NCI-H1092 (cell line): ENCODE results near the gene RTP2.
A peak's percentile ranks its signal among the peaks of the same experiment; 100 is the strongest.

ENCODE experiments used
- DNase-seq: peaks from one replicate; lab custom pipeline; 2025; lab: John Stamatoyannopoulos, UW

RTP2 gene, protein sequence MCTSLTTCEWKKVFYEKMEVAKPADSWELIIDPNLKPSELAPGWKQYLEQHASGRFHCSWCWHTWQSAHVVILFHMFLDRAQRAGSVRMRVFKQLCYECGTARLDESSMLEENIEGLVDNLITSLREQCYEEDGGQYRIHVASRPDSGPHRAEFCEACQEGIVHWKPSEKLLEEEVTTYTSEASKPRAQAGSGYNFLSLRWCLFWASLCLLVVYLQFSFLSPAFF

DNA sequence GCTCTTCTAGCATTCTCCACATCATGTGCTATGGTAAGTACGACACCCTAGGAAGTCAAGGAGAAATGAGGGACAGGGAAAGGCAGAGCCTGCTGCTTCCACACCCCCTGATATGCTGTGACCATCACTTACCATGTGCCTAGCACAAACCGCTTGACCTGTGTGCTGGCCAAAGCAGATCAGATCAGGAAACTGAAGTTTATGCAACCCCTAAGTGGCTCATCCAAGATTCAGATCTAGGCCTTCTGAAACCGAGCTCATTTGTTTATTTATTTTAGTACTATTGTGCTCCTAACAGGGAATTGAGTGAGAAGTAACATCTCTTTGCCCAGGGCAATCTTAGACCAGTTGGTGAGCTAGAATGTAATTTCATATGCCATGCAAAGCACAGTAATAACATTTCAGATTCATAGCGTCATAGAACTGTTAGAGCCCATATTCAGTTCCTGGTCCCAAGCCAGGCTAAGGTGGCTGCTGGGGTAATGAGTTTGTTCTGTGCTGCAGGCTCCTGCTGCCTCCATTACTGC lies at the start of gene RTP2:
TSS of gene RTP2 (minus strand) at position 51 of the 527 bp plus-strand sequence. CDS start 429 bp downstream, outside the sequence.
- no peak for DNase-seq

DNA sequence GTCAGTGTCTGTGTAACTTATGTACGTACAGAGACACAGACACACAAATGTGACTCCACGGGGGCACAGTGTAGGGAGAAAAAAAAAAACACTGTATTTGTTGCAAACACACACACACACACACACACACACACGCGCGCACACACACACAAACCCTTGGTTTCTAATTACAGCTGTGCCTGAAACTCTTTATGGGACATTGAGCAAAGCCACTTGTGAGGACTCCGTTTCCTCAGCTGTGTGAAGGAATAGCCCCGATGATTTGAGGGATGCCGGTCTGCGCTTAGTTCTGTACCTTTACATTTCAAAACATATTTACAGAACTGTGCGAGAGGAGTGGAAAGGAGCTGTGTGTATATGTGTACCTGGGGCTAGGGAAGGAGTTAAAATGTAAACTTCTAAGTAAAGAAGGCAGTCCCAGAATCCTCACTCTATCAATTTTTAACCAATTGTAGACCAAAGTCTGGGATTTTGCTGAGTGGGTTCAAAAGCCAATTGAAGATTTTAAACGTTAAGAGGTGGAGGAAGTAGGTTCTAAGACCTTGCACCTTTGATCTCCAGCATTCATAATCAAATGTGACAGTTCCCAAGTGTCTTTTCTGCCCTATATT lies 48.3 kb upstream of the RTP2 start:
- no peak for DNase-seq

DNA sequence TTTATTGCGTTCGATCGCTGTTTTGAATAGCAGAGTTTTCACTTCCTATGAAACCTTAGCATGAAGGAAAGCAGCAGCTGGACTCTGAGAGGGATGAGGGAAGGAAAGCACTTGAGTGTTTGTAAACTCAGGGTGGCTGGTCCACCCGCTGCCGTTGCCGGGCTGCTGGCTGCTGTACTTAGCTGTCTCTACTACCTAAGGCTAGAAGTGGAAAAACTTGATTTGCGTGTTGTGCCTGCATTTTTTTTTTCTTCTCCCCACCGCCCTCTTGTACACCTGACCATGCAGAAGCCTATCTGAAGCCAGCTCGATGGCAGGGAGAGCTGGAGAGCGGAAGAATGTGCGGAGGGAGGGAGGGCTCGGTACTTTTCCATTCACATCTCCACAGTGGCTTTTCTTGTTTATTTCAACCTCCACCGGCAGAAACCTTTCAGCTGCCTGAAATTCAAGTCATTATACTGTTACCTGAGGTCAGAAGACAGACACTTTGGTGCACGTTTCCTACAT lies 47.7 kb upstream of the RTP2 start:
- DNase-seq: no peak

DNA sequence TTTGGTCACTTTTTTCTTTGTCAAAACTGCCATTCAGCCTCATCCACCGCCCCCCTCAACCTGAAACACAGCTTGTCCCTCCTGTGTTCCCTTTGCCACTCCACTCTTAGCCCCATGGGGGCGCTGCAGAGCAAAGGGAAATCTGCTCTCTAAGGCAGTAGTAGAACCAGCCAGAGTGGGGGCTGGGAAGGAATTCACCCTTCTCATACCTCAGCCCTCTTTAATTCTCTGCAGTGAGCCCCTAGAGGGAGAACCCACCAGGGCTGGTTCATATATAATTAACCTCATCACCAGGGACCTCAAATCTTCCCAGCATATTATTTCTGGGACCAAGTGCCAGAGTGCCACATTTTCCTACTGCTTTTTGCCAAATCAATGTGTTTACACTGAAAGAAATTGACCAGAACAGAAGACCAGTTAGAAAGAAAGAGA lies 45.7 kb upstream of the RTP2 start:
- peak; percentile 64 for DNase-seq

DNA sequence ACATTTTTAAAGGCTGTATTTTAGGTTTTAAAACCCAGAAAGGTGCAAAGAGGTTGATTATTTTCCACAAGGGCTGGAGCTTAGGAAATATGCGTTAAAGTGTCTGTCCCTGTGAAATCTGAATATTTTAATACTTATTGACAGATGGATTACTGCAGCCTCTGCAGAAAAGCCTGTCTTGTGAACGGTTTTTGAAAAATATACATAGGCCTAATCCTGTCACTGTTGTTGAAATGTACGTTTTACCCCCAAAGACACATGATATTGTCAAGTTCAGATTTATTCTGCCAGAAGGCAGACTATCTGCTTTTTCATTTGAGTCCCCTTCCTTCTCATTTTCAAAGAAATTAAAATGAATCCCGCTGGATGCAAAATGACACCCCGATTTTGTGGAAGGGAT lies 45.1 kb upstream of the RTP2 start:
- DNase-seq: no peak

DNA sequence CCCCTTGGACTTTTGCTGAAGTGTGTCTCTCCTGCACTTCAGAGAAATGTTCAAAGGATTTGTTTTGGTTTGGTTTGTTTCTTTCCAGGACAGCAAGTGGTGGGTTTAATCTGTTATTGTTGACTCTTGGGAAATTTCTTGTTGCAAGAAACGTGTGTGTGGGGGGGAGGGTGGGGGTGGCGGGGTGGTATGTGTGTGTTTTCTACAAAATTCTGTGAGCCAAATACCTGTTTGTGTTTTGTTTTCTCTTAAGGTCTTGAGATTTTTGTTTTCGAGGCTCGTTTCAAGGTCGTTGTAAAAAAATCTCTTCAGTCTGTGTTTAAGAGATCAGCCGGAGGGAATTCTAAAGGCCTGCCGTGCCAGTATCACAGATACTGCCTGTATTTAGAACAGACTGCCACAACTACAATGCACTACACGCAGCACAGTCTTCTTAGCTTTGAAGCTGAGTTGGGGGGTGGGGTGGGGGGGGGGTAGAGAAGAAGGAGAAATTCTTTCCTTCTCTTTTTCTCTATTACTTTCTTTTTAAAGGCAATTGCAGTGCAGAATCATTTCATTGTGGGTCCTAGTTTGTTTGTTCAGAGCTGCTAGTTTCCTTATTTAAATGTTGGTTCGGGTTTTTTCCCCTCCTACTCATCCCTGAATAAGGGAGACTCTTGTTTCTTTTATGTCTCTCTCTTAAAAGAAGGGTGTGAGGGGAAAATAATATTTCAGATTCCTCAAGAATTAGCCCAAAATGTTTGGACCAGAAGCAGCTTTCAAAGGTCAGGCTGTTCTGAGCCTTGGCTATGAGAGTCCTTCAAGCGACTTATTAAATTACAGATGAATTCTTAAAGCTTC lies 44.3 kb upstream of the RTP2 start:
- DNase-seq: no peak

DNA sequence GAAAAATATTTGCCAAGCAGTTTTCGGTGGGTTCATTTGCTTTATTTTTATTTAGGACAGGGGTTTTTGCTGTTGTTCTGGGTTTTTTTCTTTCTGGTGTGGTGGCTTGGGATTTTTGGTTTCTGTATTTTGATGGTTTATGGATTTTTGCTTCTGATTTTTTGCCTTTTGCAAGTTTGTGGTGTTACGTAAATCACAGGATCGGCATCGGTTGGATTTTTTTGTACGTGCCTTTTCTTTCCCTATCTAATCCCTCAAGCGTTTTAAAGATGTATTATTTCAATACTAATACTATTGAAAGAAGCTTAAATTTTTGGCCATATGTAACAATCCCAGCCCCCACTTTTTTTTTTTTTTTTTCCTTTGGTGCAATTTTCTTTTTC lies 43.7 kb upstream of the RTP2 start:
- DNase-seq: no peak

DNA sequence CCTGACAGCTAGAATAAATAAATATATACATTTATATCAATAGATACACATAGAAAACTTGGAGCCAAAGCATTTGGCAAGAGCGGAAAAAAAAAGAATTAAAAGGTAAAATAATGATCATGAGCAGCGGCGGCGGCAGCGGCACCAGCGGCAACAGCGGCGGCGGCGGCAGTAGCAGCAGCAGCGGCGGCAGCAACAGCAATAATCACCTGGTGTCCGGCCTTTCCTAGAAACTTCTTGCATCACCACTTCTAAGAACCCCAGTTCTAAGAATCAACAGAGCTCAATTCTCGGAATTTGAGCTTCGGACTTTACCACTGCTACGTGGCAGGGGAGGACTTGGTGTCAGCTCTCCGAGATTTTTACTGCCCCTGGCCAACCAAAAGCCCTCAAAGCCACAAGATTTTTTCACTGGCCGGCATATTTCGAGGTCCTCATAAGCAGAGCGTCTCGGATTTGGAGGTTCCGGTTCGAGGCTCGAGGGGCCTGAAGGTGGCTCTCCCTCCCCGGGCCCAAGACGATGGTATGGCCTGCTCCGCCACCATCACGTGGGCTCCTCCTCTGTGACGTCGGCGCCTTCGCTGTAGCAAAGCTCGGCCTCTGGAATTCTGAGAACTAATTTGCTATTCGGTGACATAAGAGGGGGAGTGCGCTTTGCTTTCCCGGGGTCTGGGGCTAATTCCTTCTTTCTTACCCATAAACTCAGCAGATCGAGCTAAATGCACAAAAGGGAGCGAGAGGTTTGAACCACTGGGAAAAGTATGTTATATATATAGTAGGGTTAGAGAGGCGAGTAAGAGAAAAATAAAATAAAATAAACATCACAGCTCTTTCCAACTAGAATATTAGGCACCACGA lies 43.1 kb upstream of the RTP2 start, which contains the start of gene BCL6:
TSS of gene BCL6 (minus strand) at position 268 of the 858 bp plus-strand sequence. CDS start 11,775 bp downstream, outside the sequence.
- peak; percentile 78 for DNase-seq

DNA sequence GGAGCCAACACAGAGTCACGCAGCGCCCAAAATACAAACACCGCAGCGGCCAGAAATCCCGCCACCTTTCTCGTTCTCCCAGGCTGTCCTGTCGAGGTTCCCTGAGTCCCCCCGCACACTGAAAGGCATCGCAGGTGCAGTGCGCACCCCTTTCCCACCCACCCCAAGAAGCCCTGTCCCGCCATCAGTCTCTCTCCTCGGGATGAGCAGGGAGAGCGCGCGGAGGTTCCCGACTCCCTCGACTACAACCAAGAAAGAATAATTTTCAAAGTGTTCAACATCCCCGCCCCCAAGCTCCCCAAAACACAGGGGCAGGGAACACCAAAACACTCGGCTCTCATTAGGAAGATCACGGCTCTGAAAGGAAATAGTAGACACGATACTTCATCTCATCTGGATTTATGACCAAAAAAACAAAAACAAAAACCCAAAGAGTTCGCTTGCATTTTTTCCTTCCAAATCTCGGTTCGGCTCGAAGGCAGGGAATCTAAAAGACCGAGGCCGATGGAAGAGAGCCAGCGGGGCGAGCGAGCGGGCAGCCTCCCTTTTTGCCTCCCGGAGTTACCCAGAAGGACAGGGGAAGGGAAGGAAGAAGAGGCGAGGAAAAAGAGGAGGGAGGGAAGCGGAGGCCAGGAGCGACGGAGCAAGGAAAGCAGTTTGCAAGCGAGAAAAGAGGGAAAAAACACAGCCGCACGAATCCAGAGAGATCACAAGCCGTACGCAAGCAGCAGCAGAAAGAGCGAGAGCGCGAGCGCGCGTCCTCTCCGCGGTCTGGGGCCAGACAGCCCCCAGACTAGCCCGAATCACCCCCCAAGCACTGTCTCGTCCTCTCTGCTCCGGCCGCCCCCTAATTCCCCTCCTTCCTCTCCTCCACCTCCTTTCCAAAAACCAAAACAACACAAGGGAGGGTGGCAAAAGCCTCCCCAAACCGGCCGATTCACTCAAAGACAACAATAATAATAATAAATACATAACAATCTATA lies 42.1 kb upstream of the RTP2 start:
- DNase-seq: no peak

DNA sequence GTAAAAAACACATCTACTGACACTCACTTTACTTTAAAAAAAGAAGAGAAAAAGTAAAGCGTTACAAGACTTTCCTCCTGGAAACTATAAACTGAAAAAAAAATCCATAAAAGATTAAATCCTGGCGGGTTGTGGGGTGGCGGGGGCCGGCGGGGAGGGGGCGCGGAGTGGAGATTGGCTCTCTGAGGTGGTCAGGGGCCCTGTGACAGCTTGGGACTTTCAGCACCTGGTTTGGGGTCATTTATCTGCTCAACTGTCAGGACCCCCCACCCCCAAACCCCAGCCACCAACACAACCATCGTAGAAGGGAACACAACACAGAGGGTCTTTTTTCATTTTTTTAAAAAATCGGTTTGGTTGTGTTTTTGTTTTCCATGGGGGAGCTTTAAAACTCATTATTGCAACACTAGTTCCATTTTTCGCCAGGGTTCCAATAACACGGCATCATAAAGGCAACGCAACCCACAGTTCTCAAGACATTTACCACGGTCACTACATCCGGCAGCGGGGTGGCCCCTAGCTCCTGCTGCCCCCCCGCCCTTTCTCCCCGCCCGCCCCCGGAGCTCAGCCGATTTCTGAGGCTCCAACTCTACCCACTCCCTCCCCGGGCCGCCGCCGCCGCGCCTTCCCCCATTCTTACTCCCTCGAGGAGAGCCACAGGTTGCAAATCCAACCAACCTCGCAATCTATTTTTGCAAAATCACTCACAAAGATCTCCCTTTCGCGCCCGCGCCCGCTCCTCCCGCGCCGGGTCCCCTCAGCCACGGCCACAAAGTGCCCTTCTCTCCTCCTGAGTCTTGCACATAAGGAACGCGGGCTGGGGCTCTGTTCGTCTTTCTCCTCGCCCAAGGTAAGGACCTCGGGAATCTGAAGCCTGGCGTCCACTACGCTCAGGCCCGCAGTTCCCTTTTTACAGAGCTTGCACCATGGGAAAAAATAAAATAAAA lies 41.1 kb upstream of the RTP2 start:
- no peak for DNase-seq

DNA sequence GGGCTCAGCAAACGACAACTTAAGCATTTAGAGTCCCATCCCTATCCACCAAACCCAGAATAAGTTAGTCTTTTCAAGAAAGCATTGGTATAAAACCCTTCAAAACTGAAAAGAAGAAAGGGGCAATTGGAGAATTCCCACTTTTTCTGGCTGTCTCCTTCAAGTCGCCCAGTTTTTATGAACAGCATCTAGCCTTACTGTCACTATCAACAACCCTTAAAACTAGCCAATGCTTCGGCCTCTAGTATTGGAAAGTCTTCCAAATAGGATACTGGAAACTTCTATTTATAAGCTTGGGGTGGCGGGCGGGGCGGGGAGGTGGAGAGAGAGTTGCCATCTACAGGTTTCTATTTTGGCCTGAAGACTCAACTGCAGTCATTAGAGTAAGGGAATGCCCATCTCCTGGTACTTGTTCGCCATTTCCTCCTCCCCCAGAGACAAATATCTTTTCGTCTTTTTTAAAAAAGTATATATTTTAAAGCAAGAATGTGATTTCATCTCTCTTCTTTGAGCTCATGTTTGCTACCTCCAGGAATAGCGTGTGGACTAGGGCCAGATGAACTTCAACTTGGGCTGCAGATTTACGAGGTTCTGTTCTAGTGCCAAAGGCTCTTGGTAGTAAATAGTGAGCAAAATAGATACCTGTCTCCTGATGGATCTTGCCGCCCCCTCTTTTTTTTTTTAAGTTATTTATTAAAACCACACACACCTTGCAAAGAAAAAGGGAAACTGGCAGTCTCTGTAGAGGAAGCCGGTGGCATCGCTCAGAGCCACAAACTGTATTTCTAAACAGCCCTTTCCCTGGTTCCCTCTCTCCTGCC lies 40.2 kb upstream of the RTP2 start:
- DNase-seq: no peak

DNA sequence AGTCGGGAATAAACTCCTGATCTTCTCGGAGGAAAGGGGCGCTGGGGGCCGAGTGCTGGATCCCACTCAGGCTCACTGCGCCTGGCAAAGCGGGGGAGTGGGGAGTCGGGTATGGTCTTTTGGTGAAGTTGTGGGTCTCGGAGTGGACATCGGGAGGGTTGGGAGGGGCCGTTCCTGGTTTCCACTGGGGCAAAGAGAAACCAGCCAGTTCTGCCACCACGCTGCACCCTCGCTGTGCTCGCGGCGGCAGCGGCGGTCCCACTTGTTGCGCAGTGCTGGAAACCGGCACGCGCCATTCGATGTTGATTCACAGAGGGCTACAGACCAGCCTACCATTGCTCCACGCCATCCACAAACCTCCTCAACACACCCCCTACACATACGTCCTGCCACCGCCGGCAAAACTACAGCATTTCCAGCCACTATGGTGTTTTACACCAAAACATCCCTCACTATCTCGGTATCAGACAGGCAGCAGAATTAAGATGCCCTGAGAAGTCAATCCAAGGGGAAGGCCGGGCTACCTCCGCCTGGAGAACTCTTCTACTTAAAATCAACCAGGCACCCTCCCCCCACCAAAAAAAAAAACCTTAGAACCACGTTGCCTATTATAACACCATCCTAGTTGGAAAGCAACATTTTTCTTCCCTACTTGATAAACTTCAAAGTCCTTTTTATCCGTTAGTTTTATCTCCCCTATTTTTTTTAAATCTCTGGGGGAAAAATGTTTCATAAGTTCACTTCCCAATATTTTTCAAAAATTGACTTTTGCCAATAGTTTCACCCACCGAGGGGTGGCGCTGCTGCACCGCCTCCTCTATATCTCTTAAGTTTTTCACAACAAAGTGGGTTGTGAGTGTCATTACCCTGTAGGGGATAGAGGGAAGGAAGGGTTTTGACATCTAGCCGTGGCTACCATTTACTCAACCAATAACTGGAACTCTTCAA lies 39.3 kb upstream of the RTP2 start:
- no peak for DNase-seq

DNA sequence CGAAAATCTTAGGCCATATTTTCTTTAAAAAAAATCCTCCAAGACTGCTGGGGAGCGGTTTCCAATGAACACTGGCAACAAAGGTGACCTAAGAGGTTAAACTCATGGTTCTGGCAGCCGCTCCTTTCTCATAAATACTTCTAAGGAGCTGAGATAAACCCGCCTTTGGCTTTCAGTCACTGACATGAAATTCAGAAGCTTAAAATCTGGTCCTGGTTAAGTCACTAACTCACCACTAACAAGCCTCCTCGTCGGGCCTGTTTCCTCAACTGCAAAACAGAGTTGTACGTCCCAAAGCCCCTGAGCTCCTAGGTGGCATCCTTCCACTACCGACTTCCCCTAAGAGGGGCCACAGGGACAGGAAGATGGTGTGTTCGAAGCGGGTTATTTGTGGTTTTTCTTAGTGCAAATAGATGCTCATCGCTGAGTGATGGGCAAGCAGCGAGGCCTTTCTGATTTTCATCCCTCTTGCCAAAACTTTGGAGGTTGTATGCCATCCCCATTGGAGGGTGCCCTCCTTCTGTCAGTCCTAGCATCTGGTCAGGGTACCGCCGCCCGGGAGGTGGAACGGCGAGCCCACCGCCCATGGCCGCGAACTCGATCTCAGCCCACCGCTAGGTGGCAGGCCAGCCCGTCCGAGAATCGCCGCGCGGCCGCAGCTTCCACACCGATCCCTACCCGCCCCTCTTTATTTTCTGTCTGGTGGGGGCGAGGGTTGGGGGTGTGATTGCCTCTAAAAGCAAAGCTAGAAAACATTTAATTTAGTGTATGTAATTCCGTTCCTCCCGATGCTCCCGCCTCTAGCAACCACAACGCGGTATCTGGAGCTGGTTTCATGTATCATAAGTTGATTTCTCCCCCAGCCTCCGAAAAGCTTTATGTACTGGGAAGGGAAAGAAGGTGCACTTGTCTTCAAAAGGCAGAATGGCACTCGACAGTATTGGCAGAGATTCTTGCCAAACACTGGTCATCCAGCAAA lies 38.4 kb upstream of the RTP2 start:
- DNase-seq: no peak

DNA sequence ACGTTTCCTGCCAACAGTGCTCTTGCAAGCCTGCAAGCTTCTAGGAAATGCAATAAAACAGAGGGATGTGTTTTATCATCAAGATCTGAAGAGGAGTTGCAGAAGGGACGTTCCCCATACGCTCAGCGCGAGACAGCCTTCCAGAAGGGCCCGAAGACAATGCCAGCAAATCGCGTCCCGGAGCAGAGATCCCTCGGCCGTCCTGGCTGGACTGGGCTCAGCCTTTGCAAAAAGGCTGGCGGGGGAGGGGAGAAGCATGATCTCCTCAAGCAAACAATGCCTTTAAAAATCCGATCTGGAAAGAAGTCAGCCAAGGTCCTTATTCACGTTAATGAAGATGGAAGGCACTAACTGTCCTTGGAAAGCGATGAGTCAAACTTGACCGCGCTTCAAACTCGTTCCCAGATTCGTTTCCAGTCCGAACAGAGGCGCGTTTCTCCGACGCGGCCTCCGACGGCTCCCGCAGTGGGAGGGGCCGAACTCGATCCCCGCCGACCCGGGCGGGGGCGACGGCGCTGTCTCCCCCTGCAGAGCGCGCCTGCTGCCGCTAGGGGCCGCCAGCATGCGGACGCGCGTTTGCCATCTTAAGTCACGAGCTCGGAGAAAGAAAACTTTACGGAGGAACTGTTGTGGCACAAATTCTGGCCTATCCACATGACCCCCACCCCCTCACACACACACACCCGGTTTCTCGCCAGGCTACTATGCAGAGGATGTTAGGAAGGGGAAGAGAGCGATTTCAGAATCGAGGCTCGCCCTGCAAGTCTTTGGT lies 37.4 kb upstream of the RTP2 start:
- no peak for DNase-seq

DNA sequence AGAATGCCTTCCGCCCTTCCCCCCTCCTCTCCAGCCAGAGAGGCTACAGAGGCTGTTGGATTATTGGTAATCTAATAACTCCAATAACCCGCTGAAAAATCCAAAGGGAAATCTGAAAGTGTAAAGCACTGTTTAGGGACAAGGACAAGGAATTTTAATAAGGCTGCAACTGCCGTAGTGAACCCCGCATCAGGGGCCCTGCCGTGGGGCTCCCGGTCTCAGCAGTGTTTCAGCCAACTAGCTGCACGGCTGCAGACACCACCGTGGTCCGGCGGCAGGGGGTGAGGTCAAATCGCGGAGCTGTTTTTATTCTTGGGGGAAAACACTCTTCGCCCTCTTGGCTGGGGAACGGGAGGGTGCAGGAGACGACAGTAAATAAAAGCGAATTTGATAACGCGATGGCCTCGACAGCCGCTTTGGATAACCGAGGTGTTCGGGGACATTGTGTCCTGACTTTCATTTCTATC lies 36.8 kb upstream of the RTP2 start:
- DNase-seq: no peak
